Effector memory CD4-positive, alpha-beta T cell (primary cell): ENCODE measurements around the gene ENTPD6.

Experiments used
- DNase-seq, 3 donors: peaks; one replicate each; pipeline ENCODE4 v3.0.0-alpha.2; 2020
- H3K27ac ChIP-seq: 2 replicates; pipeline ENCODE4 v1.7.0; 2013; ENCODE audit warnings: mild to moderate bottlenecking, low read length, moderate library complexity; ENCODE audit not compliant: insufficient read depth, poor library complexity, severe bottlenecking
- H3K27me3 ChIP-seq: replicated peaks from 2 replicates; pipeline ENCODE4 v1.7.0; 2013; ENCODE audit warnings: mild to moderate bottlenecking, low read length; ENCODE audit not compliant: insufficient read depth, control insufficient read depth, poor library complexity, severe bottlenecking
- H3K36me3 ChIP-seq: 2 replicates; pipeline ENCODE4 v1.7.0; 2013; ENCODE audit warnings: mild to moderate bottlenecking, low read length, moderate library complexity; ENCODE audit not compliant: control insufficient read depth, insufficient read depth
- H3K4me1 ChIP-seq: 2 replicates; pipeline ENCODE4 v1.7.0; 2013; ENCODE audit warnings: low read length, mild to moderate bottlenecking; ENCODE audit not compliant: control insufficient read depth, insufficient read depth, poor library complexity, severe bottlenecking
- H3K4me3 ChIP-seq: 2 replicates; pipeline ENCODE4 v1.7.0; 2013; ENCODE audit warnings: low read length, low read depth, mild to moderate bottlenecking; ENCODE audit not compliant: insufficient read depth, poor library complexity, severe bottlenecking
- H3K9me3 ChIP-seq: 2 replicates; pipeline ENCODE4 v1.7.0; 2013; ENCODE audit warnings: mild to moderate bottlenecking, low read length, moderate library complexity; ENCODE audit not compliant: control insufficient read depth

ENTPD6 gene

DNA sequence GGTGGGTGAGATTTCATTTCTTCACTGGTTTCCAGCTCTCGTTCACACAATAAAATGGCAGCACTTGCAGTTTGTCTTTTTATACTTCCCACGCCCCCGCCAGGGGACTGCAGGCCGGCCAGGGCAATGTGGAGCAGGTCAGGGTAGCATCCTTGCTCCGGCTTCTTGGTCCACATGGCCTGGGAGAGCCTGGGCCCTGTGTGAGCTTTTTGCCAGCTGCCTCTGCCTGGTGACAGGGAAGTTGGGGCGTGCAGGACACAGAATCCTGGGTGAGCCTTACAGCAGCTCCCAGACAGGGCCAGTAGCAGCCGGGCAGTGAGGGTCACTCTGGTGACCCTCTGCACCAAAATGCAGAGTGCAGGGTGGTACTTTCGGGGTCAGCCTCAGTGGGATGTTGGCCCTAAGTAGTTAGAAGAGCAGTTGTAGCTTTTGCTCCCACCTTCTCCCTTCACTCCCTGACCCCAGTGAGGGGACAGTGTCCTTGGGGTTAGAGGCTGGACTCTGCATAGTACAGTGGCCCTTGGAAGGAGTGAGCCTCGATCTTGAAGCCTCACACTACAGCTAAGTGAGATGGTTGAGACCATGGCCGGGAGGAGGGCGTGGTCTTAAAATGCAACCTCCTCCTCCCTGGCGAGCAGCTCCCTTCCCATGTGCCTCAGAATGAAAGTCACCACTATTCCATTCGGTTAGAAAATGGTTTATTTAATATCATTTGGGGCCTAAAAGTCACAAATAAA, 76.1 kb downstream of the ENTPD6 start:
- Histone ChIP-seq H3K27ac (no peak overlapping the region), H3K36me3 (peaks cover 40% of the 10 kb centered on the region), H3K4me3 (no peak overlapping the region), H3K9me3 (no peaks in the 10 kb centered on the region), H3K4me1 (no peaks in the 10 kb centered on the region), H3K27me3 (no peaks in the 10 kb centered on the region)
- no peak for DNase-seq

DNA sequence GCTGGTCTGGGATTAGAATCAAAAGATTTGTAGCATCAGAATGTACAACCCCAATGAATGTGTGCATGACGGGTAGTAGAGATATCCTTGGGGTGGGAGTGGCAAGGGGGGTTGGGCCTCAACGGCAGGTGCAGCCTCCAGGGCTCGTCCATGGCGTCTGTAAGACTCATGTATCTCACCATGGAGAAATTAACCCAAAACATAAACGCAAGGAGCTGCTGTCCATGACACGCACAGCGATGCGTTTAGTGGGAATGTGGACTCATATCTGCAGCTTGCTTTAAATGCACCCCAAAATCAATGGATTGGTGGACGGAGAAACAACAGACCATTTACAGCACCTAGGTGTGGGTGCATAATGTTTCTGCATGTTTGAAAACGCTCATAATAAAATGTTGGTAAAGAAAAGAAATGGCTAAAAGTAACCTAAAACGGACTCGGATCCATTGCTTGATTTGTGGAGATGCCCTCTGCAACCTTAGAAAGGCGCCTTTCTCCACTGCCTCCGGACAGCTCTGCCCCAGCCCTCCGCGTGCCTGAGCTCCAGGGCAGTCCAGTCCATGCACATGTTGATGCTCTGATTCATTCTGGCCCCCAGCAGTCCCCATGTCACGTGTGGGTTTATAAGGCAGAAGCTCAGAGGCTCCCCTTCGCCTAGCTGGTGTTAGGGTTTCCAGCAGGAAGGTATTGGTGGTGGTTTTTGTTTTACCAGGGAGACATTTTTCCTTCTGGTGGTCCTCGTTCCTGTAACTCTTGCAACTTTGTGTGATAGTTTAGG, 76.9 kb downstream of the ENTPD6 start:
- H3K9me3 ChIP-seq = no peaks in the 10 kb centered on the region
- H3K4me3 ChIP-seq = no peak overlapping the region
- H3K27me3 ChIP-seq = no peaks in the 10 kb centered on the region
- DNase-seq = no peak
- no peaks in the 10 kb centered on the region for H3K4me1 ChIP-seq
- H3K27ac ChIP-seq = no peak overlapping the region
- peaks cover 45% of the 10 kb centered on the region for H3K36me3 ChIP-seq

DNA sequence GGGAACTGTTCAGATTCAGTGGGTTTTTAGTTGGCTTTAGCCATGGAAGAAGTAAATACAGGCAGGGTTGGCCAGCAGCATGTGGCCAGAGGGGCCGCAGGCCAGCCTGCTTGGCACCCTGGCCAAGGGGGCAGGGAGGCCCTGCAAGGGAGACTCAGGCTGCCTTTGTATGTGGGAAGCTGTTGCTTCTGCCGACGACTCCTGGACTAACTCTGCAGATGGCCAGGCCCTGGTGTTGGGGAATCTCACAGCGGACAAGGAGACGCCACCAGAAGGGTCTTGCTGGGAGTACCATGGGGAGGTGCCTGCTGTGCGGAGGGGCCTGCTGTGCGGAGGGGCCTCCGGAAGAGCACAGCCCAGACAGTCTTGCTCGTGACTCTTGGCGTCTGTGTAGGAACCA, 77.5 kb downstream of the ENTPD6 start:
- no peak overlapping the region for H3K27ac ChIP-seq
- H3K27me3 ChIP-seq = no peaks in the 10 kb centered on the region
- H3K4me3 ChIP-seq = no peak overlapping the region
- H3K36me3 ChIP-seq = peaks cover 49% of the 10 kb centered on the region
- no peaks in the 10 kb centered on the region for H3K4me1 ChIP-seq
- no peaks in the 10 kb centered on the region for H3K9me3 ChIP-seq
- no peak for DNase-seq

- no peak for DNase-seq
- H3K36me3 ChIP-seq = peaks cover 48% of the 10 kb centered on the region
- H3K27me3 ChIP-seq = no peaks in the 10 kb centered on the region
- no peak overlapping the region for H3K27ac ChIP-seq
- no peak overlapping the region for H3K4me3 ChIP-seq
- no peaks in the 10 kb centered on the region for H3K4me1 ChIP-seq
- H3K9me3 ChIP-seq = no peaks in the 10 kb centered on the region
Measured at GRCh38 chr20:25273541-25274358, 78.2 kb downstream of the ENTPD6 start.

GRCh38 chr20:25274481-25274880, 79.0 kb downstream of the ENTPD6 start:
- no peaks in the 10 kb centered on the region for H3K27me3 ChIP-seq
- no peak overlapping the region for H3K4me3 ChIP-seq
- no peaks in the 10 kb centered on the region for H3K4me1 ChIP-seq
- H3K27ac ChIP-seq = no peak overlapping the region
- H3K36me3 ChIP-seq = peaks cover 46% of the 10 kb centered on the region
- H3K9me3 ChIP-seq = no peaks in the 10 kb centered on the region
- DNase-seq = no peak

DNA sequence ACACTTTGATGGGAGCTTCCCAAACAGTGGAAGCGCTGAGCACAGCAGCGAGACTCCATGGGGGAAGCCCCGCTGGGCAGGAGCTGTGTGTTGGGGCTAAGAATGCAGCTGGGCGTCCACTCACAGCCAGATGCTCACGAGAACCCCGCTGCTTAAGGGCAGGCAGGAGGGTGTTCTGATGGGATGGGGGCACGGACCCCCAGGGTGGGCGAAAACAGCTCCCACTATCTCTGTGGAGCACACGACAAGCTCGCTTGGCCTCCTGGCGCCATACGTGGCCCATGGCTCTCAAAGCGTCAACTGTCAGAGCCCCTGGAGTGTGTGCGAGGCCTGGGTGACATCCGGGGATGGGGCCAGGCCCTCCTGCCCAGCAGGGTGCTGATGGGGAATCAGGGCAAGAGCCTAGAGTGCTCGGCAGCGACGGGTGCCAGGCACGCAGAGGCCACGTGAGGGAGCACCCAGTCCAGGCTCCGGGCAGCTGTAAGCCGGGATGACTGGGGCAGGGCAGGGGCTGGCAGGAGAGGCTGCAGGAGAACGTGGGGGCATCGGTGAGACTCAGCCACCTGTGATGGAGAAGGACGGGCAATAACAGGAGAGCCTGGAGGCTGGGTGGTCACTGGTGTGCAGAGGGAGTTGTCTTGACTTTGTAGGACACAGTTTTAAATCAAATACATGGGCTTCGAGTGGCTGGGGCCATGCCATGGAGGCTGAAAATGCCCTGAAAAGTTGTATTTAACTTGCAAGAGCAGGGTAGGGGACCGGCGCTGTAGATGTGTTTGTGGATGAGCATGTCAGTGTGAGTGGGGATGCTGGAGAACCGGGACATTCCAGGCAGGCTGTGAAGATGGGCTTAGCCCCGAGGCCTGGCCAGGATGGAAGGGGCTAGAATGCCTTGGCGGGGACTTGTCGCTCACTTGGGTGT, 79.6 kb downstream of the ENTPD6 start:
- Histone ChIP-seq H3K9me3 (no peaks in the 10 kb centered on the region), H3K27me3 (no peaks in the 10 kb centered on the region), H3K27ac (no peak overlapping the region), H3K4me1 (no peaks in the 10 kb centered on the region), H3K4me3 (no peak overlapping the region), H3K36me3 (peaks cover 48% of the 10 kb centered on the region)
- DNase-seq = no peak

GRCh38 chr20:25275813-25276532, 80.5 kb downstream of the ENTPD6 start:
- H3K27ac ChIP-seq = no peak overlapping the region
- H3K4me3 ChIP-seq = no peak overlapping the region
- no peaks in the 10 kb centered on the region for H3K27me3 ChIP-seq
- no peaks in the 10 kb centered on the region for H3K9me3 ChIP-seq
- no peak for DNase-seq
- peaks cover 56% of the 10 kb centered on the region for H3K36me3 ChIP-seq
- no peaks in the 10 kb centered on the region for H3K4me1 ChIP-seq
